GM12891 (cell line): ENCODE measurements around the gene NTRK3.

ENCODE experiments used
- DNase-seq: peaks from one replicate; pipeline ENCODE4 v3.0.0; 2011; ENCODE audit warnings: low spot score; ENCODE audit not compliant: insufficient read length
- FAIRE-seq: peaks from 2 replicates; lab custom pipeline; 2011; peaks lifted over from hg19 to GRCh38; lab: Jason Lieb, UNC
- PAX5 ChIP-seq: IDR thresholded peaks from 2 replicates; pipeline ENCODE4 v1.6.1; 2011; ENCODE audit warnings: low read length, moderate library complexity, mild to moderate bottlenecking; ENCODE audit not compliant: insufficient read depth, severe bottlenecking
- POLR2A ChIP-seq: IDR thresholded peaks from 2 replicates; pipeline ENCODE4 v1.6.1; 2011; ENCODE audit warnings: low read depth, low read length, control low read depth
- POLR2AphosphoS5 ChIP-seq: IDR thresholded peaks from 2 replicates; pipeline ENCODE4 v1.6.1; 2011; ENCODE audit warnings: low read depth, low read length, control low read depth
- POU2F2 ChIP-seq: IDR thresholded peaks from 2 replicates; pipeline ENCODE4 v1.6.1; 2011; ENCODE audit warnings: low read depth, mild to moderate bottlenecking, control low read depth, low read length, moderate library complexity
- SPI1 ChIP-seq: IDR thresholded peaks from 2 replicates; pipeline ENCODE4 v1.6.1; 2011; ENCODE audit warnings: low read depth, low read length, control low read depth
- TAF1 ChIP-seq: IDR thresholded peaks from 2 replicates; pipeline ENCODE4 v1.6.1; 2011; ENCODE audit warnings: low read depth, low read length, control low read depth

The NTRK3 gene

DNA sequence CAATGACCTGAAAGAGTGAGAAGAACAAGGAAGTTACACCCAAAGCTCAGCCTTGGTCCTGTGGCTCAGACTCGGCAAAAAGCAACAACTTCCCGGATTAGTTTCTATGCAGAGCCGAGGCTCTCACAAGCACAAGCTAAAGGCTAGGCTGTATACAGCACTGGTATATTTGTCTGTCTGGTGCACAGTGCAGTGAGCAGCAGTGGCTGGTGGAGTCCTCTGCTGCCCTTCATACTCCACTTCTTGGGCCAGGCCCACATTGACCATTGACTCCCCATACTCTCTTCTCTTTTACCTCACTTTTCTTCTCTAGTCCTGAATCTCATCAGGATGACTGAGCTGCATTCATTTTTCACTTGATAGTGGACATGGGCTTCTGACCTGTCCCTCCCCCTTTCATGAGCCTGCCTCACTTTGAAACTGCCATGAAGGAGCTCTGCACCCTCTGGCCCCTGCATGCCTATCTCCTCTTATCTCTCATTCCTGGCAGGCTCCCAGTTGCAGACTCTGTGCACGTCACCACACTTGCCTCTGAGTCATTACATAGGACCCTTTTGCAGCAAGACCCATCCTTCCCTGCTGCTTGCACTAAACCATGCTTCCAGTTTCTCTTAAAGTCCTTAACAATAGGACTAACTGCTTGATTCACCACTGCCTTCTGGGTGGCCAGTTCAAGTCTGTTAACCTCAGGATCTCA lies 379.3 kb downstream of the NTRK3 start:
- no peak for TF ChIP-seq SPI1
- no peak for TF ChIP-seq TAF1
- no peak for TF ChIP-seq POLR2A
- no peak for TF ChIP-seq POLR2AphosphoS5
- no peak for TF ChIP-seq POU2F2
- no peak for TF ChIP-seq PAX5
- no peak for DNase-seq
- no peak for FAIRE-seq

DNA sequence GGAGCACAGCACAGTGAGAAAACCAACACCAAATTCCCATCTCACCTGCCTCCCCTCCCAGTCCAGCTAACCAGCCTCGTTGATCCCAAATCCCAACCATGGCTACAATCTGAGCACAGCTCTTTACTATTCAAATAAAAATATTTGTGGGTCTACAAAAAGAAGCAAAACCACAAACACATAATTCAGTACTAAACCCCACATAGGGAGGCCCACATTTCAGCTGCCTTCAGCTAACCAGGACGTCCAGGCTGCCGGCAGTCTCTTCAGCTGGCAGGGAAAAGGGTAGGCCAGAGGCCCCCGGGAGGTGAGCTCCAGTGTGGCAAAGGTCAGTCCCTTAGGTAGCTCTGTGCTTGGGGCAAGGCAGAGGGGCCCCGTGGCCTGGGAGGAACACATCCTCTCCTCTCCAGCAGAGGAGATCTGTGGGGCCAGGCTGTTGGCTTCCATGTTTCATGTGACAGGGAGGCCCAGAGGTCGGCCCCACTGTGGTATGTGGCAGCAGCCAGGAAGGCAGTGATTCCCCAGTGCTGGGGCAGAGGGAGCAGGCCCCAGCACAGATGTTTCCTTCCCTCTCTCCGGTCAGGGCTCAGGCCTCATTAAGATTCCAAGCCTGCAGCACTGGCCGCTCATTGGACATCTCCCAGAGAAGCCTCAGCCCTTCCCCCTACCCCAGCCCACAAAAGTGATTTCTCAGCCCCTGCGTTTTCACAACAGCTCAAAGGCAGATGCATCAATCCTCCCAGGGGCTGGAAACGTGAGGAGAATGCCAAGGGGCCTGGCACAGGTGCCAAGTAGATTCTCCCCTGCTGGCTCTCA lies 381.4 kb downstream of the NTRK3 start:
- DNase-seq (no peak), FAIRE-seq (no peak)
- TF ChIP-seq PAX5 (no peak), POLR2A (no peak), POU2F2 (no peak), SPI1 (no peak), TAF1 (no peak), POLR2AphosphoS5 (no peak)

- FAIRE-seq = no peak
- DNase-seq = no peak
- no peak for TF ChIP-seq POU2F2
- TF ChIP-seq PAX5 = no peak
- no peak for TF ChIP-seq POLR2A
- TF ChIP-seq TAF1 = no peak
- no peak for TF ChIP-seq POLR2AphosphoS5
- no peak for TF ChIP-seq SPI1
Measured at GRCh38 chr15:87873516-87873915, 383.0 kb downstream of the NTRK3 start.

- FAIRE-seq (no peak), DNase-seq (no peak)
- no peak for TF ChIP-seq PAX5
- no peak for TF ChIP-seq TAF1
- no peak for TF ChIP-seq POLR2A
- no peak for TF ChIP-seq POU2F2
- TF ChIP-seq SPI1 = no peak
- TF ChIP-seq POLR2AphosphoS5 = no peak
Measured at GRCh38 chr15:87871731-87872320, 384.7 kb downstream of the NTRK3 start.

- no peak for TF ChIP-seq POLR2A
- TF ChIP-seq POLR2AphosphoS5 = no peak
- no peak for TF ChIP-seq SPI1
- no peak for TF ChIP-seq TAF1
- TF ChIP-seq POU2F2 = no peak
- no peak for TF ChIP-seq PAX5
- FAIRE-seq = no peak
- no peak for DNase-seq
Measured at GRCh38 chr15:87871258-87871681, 385.3 kb downstream of the NTRK3 start.

DNA sequence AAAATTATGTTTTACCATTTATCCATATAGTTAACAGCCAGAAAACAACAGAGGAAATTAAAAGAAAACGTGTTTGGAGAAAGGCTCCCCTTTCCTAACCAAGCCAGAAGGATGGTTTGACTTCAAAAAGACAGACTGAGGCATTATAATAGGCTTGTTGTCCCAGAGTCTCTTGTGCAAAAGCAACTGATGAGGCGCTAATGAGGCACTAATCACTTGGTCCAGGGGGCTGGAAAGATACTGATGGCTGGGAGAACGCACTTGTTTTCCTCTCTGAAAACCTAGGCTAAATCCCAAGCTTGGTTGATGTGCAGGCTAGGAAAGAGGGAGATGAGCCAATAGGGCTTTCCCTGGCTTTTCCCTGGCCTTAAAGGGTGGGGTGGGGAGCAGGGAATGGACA lies 389.6 kb downstream of the NTRK3 start:
- FAIRE-seq (no peak), DNase-seq (no peak)
- TF ChIP-seq POLR2AphosphoS5 (no peak), TAF1 (no peak), SPI1 (no peak), PAX5 (no peak), POLR2A (no peak), POU2F2 (no peak)

DNA sequence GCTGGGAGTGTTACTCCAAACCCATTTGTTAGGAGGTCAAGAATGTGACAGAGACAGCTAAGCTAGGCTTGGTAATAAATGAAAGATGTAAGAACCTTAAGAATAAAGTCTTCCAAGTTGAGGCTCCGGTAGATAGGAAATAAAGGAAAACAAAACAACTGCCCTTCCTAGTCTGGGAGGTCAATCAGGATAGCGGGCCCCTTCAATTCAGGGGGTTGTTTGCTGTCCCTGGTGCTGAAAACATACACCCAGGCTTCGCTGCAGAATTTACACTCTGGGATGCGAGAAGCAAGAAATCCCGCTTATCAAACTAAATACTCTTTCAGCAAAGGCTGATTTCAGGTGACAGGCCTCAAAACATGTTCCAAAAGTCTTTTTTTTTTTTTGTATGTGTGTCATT lies 393.4 kb downstream of the NTRK3 start:
- DNase-seq (no peak), FAIRE-seq (no peak)
- no peak for TF ChIP-seq POU2F2
- no peak for TF ChIP-seq POLR2AphosphoS5
- no peak for TF ChIP-seq POLR2A
- TF ChIP-seq PAX5 = no peak
- TF ChIP-seq TAF1 = no peak
- no peak for TF ChIP-seq SPI1

- DNase-seq (no peak), FAIRE-seq (no peak)
- TF ChIP-seq PAX5 = no peak
- TF ChIP-seq POLR2A = no peak
Measured at GRCh38 chr15:87860743-87861142, 395.8 kb downstream of the NTRK3 start.

DNA sequence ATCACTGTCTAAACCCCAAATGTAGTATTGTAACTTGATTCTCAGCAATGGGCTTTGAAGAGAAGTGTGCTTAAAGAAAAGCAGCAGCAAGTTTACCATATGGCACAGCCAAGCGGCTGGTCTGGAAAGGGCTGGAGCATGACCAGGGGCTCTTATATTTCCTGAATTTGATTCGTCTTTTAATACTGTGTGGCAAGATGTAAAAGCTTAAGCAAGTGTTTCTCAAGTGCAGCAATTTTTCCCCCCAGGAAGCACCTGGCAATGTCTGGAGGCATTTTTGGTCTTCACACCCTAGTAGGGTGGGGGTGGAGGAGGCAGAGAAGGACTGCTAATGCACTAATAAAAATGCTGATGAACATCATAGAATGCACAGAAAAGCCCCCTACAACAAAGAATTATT lies 397.9 kb downstream of the NTRK3 start:
- DNase-seq (no peak), FAIRE-seq (no peak)
- TF ChIP-seq SPI1 = no peak
- TF ChIP-seq POLR2AphosphoS5 = no peak
